ENCODE results near the gene PEX3.

The PEX3 gene

DNA sequence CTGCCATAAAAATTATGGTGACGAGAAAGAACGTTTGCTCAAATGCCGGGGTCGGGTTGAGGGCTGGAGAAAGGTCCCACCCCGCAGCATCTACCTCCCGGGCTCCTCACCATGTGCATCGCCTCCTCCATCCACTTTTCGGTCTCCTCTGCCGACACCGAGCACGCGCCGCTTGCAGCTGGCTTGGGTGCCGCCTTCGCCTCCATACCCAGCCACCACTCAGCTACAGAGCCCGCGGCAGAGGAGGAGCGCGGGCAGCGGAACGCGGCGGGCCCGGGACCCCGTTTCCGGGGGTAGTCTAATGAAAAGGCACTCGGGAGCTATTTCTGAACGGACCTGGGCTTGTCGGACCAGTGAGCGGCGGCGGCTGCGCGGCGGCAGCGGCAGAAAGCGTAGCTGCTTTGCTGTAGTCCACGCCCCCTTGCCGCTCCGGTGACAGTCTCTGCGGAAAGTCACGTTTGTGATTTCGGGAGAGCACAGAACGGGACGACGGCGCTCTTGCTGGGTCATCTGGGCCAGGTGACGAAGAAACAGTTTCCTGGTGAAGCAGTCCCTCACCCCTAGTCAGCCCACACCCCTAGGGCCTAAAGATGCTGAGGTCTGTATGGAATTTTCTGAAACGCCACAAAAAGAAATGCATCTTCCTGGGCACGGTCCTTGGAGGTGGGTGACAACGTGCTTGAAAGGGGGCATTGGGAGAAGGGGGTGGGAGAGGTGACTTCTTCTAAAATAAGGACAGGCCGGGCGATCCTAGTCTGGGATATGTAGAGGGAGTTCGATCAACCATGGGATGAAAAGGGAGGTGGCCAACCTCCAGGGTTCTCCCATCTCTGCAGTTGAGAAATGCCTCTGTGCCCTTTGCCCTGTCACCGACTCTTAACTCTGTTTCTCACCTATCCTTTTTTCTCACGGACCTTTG is at the start of gene PEX3, which contains the start of gene ADAT2:
TSS of gene PEX3 (plus strand) at position 353 of the 919 bp plus-strand sequence. CDS start at position 591, 238 bp downstream.
TSS of gene ADAT2 (minus strand) at position 243 of the 919 bp plus-strand sequence. CDS start at position 206, 37 bp downstream.
- H3K36me3 ChIP-seq (replicated peaks; ENCODE audit: insufficient read depth, low read length), result no peaks in the 10 kb centered on the region
- H3K9ac ChIP-seq (ENCODE audit: low read length), result peak within 1 kb of the TSS; percentile 70
- H3K4me2 ChIP-seq (ENCODE audit: low read depth, low read length), result peak within 1 kb of the TSS; percentile 70
- peak; percentile 88 for DNase-seq
- H2AFZ ChIP-seq (ENCODE audit: low read length), result peak within 1 kb of the TSS; percentile 81
- no peak for TF ChIP-seq EZH2 (optimal IDR thresholded peaks at IDR 0.05; ENCODE audit: low read depth, low read length)
- no peak for TF ChIP-seq EZH2phosphoT487 (IDR thresholded peaks at IDR 0.05; ENCODE audit: low read length)
- TF ChIP-seq CTCF (IDR thresholded peaks at IDR 0.05; ENCODE audit: low read length), result no peak
- H3K4me1 ChIP-seq (ENCODE audit: low read length), result no peaks in the 10 kb centered on the region; the same call in 1 of the 2 replicates
- H3K9me3 ChIP-seq (replicated peaks; ENCODE audit: insufficient read depth, low read length), result no peaks in the 10 kb centered on the region
- H3K9me2 ChIP-seq (replicated peaks; ENCODE audit: insufficient read depth, low read length), result no peaks in the 10 kb centered on the region
- H3K79me2 ChIP-seq (ENCODE audit: low read length), result peaks cover 19% of the 10 kb centered on the region
- no peaks in the 10 kb centered on the region for H3K27me3 ChIP-seq (replicated peaks; ENCODE audit: insufficient read depth, low read length)
- H4K20me1 ChIP-seq (ENCODE audit: insufficient read depth, low read length), result no peaks in the 10 kb centered on the region
- no peaks in the 10 kb centered on the region for H3F3A ChIP-seq (ENCODE audit: insufficient read depth, low read length)
- peak within 1 kb of the TSS; percentile 78 for H3K4me3 ChIP-seq (ENCODE audit: low read length)
- H3K27ac ChIP-seq (ENCODE audit: low read length), result peak within 1 kb of the TSS; percentile 63; the same call in 1 of the 2 replicates

- no peaks in the 10 kb centered on the region for H4K20me1 ChIP-seq (ENCODE audit: insufficient read depth, low read length)
- H3K27me3 ChIP-seq (replicated peaks; ENCODE audit: insufficient read depth, low read length), result no peaks in the 10 kb centered on the region
- no peak overlapping the region for H2AFZ ChIP-seq (ENCODE audit: low read length)
- H3F3A ChIP-seq (ENCODE audit: insufficient read depth, low read length), result no peaks in the 10 kb centered on the region
- no peaks in the 10 kb centered on the region for H3K36me3 ChIP-seq (replicated peaks; ENCODE audit: insufficient read depth, low read length)
- no peaks in the 10 kb centered on the region for H3K9me2 ChIP-seq (replicated peaks; ENCODE audit: insufficient read depth, low read length)
- TF ChIP-seq EZH2 (optimal IDR thresholded peaks at IDR 0.05; ENCODE audit: low read depth, low read length) (no peak), EZH2phosphoT487 (IDR thresholded peaks at IDR 0.05; ENCODE audit: low read length) (no peak), CTCF (IDR thresholded peaks at IDR 0.05; ENCODE audit: low read length) (no peak)
- H3K4me2 ChIP-seq (ENCODE audit: low read depth, low read length), result no peak overlapping the region
- no peak overlapping the region for H3K4me3 ChIP-seq (ENCODE audit: low read length)
- H3K79me2 ChIP-seq (ENCODE audit: low read length), result no peaks in the 10 kb centered on the region
- DNase-seq, result no peak
- no peak overlapping the region for H3K27ac ChIP-seq (ENCODE audit: low read length)
- no peak overlapping the region for H3K9ac ChIP-seq (ENCODE audit: low read length)
- H3K9me3 ChIP-seq (replicated peaks; ENCODE audit: insufficient read depth, low read length), result no peaks in the 10 kb centered on the region
- no peaks in the 10 kb centered on the region for H3K4me1 ChIP-seq (ENCODE audit: low read length)
Measured at GRCh38 chr6:143401068-143401446, 49.5 kb upstream of the PEX3 start.

GRCh38 chr6:143401636-143402370 is 48.8 kb upstream of the PEX3 start:
- H3K27ac ChIP-seq (ENCODE audit: low read length), result no peak overlapping the region
- no peaks in the 10 kb centered on the region for H3K36me3 ChIP-seq (replicated peaks; ENCODE audit: insufficient read depth, low read length)
- DNase-seq, result no peak
- no peak overlapping the region for H3K4me3 ChIP-seq (ENCODE audit: low read length)
- H3F3A ChIP-seq (ENCODE audit: insufficient read depth, low read length), result no peaks in the 10 kb centered on the region
- H2AFZ ChIP-seq (ENCODE audit: low read length), result no peak overlapping the region
- H3K4me2 ChIP-seq (ENCODE audit: low read depth, low read length), result no peak overlapping the region
- no peaks in the 10 kb centered on the region for H3K4me1 ChIP-seq (ENCODE audit: low read length)
- H4K20me1 ChIP-seq (ENCODE audit: insufficient read depth, low read length), result no peaks in the 10 kb centered on the region
- H3K9me2 ChIP-seq (replicated peaks; ENCODE audit: insufficient read depth, low read length), result no peaks in the 10 kb centered on the region
- H3K9me3 ChIP-seq (replicated peaks; ENCODE audit: insufficient read depth, low read length), result no peaks in the 10 kb centered on the region
- no peaks in the 10 kb centered on the region for H3K27me3 ChIP-seq (replicated peaks; ENCODE audit: insufficient read depth, low read length)
- no peaks in the 10 kb centered on the region for H3K79me2 ChIP-seq (ENCODE audit: low read length)
- no peak overlapping the region for H3K9ac ChIP-seq (ENCODE audit: low read length)
- no peak for TF ChIP-seq EZH2phosphoT487 (IDR thresholded peaks at IDR 0.05; ENCODE audit: low read length)
- TF ChIP-seq EZH2 (optimal IDR thresholded peaks at IDR 0.05; ENCODE audit: low read depth, low read length), result no peak
- no peak for TF ChIP-seq CTCF (IDR thresholded peaks at IDR 0.05; ENCODE audit: low read length)

Data from MM.1S (cell line).